ENCODE measurements around the gene DAD1. TPM values are rescaled to one million over a fixed set of nuclear protein-coding genes. Genes with fewer than 3 reads are reported as not detected.

The DAD1 gene
- total and polyA plus RNA-seq, 12 donors, result 91.8 to 537 (median 291) TPM

- WGBS, 4 donors, result 63 to 71% (median 67%) methylated on average over 3 of the region's 3 CpGs
- intact Hi-C loops (cut with DNase I), result no loop called here
Observed at GRCh38 chr14:22613736-22614239, 24.8 kb upstream of the DAD1 start.

GRCh38 chr14:22613106-22613695, 24.2 kb upstream of the DAD1 start:
- no peak for DNase-seq
- H3K36me3 ChIP-seq (replicated peaks in 1 of 2), result peaks cover 0 to 37% of the 10 kb centered on the region in 2 donors
- 63 to 75% (median 64%) methylated on average over 2 of the region's 2 CpGs for WGBS, 4 donors
- H3K27ac ChIP-seq, result peak overlapping the region in 4 of 5 donors; percentile 8 to 75 (median 36)
- TF ChIP-seq CTCF (IDR thresholded peaks at IDR 0.05), result no peak
- TF ChIP-seq POLR2A (IDR thresholded peaks at IDR 0.05), result no peak
- H3K27me3 ChIP-seq, result no peaks in the 10 kb centered on the region
- H3K4me1 ChIP-seq (replicated peaks in 1 of 2), result peaks cover 7 to 13% of the 10 kb centered on the region in 2 donors
- no peak overlapping the region for H3K4me3 ChIP-seq
- intact Hi-C loops (cut with DNase I), result no loop called here
- H3K9me3 ChIP-seq (replicated peaks in 1 of 3), result no peaks in the 10 kb centered on the region

More at GRCh38 chr14:22613736-22614239, 24.8 kb upstream of the DAD1 start:
- Histone ChIP-seq H3K27me3 (no peaks in the 10 kb centered on the region), H3K4me1 (replicated peaks in 1 of 2) (peaks cover 7 to 13% of the 10 kb centered on the region in 2 donors), H3K36me3 (replicated peaks in 1 of 2) (peaks cover 0 to 32% of the 10 kb centered on the region in 2 donors), H3K9me3 (replicated peaks in 1 of 3) (no peaks in the 10 kb centered on the region), H3K27ac (peak overlapping the region in 4 of 5 donors; percentile 8 to 75 (median 36)), H3K4me3 (no peak overlapping the region)
- TF ChIP-seq CTCF (IDR thresholded peaks at IDR 0.05), result no peak
- no peak for TF ChIP-seq POLR2A (IDR thresholded peaks at IDR 0.05)
- no peak for DNase-seq

- Histone ChIP-seq H3K36me3 (replicated peaks in 1 of 2) (peaks cover 0 to 60% of the 10 kb centered on the region in 2 donors), H3K27me3 (no peaks in the 10 kb centered on the region), H3K27ac (no peak overlapping the region), H3K9me3 (replicated peaks in 1 of 3) (no peaks in the 10 kb centered on the region), H3K4me1 (replicated peaks in 1 of 2) (peaks cover 7 to 13% of the 10 kb centered on the region in 2 donors), H3K4me3 (no peak overlapping the region)
- WGBS, 4 donors, result 69 to 88% (median 82%) methylated on average over 2 of the region's 2 CpGs
- intact Hi-C loops (cut with DNase I), result no loop called here
- DNase-seq, result peak in 1 of 7 donors; percentile 29
- no peak for TF ChIP-seq CTCF (IDR thresholded peaks at IDR 0.05)
- no peak for TF ChIP-seq POLR2A (IDR thresholded peaks at IDR 0.05)
Observed at GRCh38 chr14:22610931-22611330, 21.9 kb upstream of the DAD1 start.

GRCh38 chr14:22607291-22607690, 18.3 kb upstream of the DAD1 start:
- intact Hi-C loops (cut with DNase I), result no loop called here
- H3K9me3 ChIP-seq (replicated peaks in 1 of 3), result no peaks in the 10 kb centered on the region
- no peak for DNase-seq
- H3K27ac ChIP-seq, result no peak overlapping the region
- TF ChIP-seq POLR2A (IDR thresholded peaks at IDR 0.05) (no peak), CTCF (IDR thresholded peaks at IDR 0.05) (no peak)
- peaks cover 0 to 96% of the 10 kb centered on the region in 2 donors for H3K36me3 ChIP-seq (replicated peaks in 1 of 2)
- H3K4me1 ChIP-seq (replicated peaks in 1 of 2), result peaks cover 0 to 3% of the 10 kb centered on the region in 2 donors
- WGBS, 4 donors, result 85 to 96% (median 93%) methylated on average over 3 of the region's 3 CpGs
- H3K4me3 ChIP-seq, result no peak overlapping the region
- no peaks in the 10 kb centered on the region for H3K27me3 ChIP-seq

All from adrenal gland (tissue), 12 donors.